Fibroblast of pulmonary artery (primary cell): ENCODE measurements around the gene GTF2H1.
"Not testable (repeated sequence)": the region's sequence is repeated elsewhere in the genome, so short reads cannot be mapped to it uniquely, and the experiment has no call there.

ENCODE experiments used
- DNase-seq: peaks from one replicate; pipeline ENCODE4 v3.0.0-alpha.2; 2010; ENCODE audit warnings: low read depth
- H3K4me3 ChIP-seq: replicated peaks from 2 replicates; pipeline ENCODE4 v1.5.1; 2011; ENCODE audit warnings: low read depth, mild to moderate bottlenecking, control low read depth, low read length, moderate library complexity
- TF ChIP-seq, protein P1 (sequence below): IDR thresholded peaks from 2 replicates; pipeline ENCODE4 v1.5.1; 2011; ENCODE audit warnings: mild to moderate bottlenecking, control low read depth, low read length, inconsistent platforms; ENCODE audit errors: missing control alignments

The GTF2H1 gene

DNA sequence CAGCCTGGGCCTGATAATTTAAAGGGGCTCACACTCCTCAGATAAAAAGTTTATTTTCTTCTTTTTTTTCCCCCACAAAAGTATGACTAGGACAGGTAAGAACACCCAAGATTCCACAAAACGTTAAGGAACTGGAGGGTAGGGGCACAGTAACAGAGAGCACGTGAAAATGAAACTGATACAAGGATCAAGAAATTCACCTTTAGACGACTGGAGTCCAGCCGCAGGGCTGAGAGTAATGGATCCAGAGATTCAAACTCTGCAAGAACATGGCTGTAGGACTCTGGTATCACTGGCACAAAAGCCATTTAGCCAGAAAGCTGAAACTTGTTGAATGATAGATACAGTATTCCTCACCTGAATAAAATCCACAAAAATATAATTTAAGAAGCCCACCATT lies 4.8 kb upstream of the GTF2H1 start:
- TF ChIP-seq, protein P1, sequence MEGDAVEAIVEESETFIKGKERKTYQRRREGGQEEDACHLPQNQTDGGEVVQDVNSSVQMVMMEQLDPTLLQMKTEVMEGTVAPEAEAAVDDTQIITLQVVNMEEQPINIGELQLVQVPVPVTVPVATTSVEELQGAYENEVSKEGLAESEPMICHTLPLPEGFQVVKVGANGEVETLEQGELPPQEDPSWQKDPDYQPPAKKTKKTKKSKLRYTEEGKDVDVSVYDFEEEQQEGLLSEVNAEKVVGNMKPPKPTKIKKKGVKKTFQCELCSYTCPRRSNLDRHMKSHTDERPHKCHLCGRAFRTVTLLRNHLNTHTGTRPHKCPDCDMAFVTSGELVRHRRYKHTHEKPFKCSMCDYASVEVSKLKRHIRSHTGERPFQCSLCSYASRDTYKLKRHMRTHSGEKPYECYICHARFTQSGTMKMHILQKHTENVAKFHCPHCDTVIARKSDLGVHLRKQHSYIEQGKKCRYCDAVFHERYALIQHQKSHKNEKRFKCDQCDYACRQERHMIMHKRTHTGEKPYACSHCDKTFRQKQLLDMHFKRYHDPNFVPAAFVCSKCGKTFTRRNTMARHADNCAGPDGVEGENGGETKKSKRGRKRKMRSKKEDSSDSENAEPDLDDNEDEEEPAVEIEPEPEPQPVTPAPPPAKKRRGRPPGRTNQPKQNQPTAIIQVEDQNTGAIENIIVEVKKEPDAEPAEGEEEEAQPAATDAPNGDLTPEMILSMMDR, result no peak
- no peak for DNase-seq
- H3K4me3 ChIP-seq, result no peak overlapping the region

DNA sequence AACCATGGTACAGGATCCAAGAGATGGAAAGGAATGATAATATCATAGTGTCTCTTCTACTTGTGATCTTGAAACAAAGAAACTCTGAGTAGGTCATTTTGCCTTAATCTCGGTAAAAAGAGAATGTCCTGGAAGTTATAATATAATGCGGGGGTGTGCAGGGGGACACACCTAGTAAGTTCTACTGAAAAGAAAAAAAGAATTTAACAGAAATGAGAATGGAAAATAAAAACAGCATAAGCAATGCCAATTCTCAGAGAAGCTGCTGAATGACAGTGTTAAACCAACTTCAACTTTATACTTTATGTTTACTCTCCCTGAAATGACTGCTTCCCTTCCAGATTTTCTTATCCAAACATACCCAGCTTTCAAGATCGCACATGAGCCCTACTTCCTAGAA lies 2.5 kb upstream of the GTF2H1 start:
- no peak overlapping the region for H3K4me3 ChIP-seq
- TF ChIP-seq, protein P1, result no peak
- DNase-seq, result no peak

DNA sequence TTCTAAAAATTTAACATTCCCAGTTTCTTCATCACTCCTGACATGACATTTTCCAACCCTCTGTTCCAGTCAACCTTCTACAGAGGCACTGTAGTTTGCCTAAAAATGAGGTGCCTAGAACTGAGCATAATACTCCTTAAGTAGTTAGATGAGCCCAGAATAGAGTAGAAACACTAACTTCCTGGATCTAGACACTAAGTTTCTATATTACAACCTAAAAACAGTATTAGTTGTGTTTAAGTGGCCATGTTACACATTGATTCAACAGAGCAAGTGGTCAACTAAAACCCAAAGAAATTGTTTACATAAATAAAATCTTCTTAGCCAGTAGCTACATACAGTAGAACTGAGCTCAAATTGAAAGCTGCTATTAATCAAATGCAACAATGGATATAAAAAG lies 1.8 kb upstream of the GTF2H1 start:
- TF ChIP-seq, protein P1, result no peak
- peak overlapping the region; percentile 71 for H3K4me3 ChIP-seq
- no peak for DNase-seq

DNA sequence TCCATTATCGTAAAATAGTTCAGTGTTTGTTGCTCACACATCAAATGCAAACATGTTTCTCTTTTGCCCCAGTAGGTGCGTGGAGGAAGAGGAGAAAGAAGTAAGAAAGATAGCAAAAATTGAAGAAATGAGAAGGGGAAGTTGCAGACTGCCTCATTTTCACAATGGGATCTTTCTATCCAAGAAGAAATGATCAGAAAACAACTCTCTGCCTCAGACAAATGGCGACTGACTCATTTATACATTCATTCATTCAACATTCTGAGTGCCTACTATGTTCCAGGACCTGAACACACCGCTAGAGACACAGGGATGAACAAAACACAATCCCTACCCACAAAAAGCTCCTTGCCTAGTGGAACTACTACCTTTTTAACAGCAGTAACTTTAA lies 794 bp upstream of the GTF2H1 start:
- TF ChIP-seq, protein P1, result no peak
- peak overlapping the region; percentile 71 for H3K4me3 ChIP-seq
- no peak for DNase-seq

DNA sequence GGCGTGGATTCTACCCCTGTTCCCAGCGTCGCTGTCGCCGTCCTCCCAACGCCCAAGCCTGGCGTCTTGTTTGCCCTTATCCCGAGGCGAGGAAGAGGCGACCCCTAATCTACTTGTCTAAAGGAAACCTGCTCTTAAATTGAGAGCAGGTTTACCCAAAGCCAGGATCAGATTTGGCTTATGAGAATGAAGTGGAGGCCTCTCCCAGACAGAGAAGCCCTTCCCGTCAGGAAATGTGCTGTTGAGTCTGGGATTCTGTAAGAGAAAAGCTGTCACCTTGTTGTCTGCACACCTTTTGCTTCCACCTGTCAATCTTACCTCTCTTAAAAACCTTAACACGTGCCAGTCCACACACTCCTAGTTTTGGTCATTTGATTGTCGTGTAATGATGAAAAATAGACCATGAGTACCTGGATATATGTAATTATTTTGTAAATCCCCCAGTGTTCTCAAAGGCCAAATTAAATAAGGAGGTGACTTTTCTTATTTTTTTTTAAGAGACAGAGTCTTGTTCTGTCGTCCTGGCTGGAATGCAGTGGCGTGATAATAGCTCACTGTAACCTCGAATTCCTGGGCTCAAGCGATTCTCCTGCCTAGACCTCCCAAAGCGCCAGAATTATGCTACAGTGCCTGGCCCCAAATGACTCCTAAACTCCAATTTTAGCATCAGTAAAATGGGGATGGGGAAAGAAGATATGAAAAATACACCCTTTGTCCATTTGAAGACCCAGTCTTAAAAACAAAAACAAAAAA lies 627 bp downstream of the GTF2H1 start:
- H3K4me3 ChIP-seq, result peak overlapping the region; percentile 71
- no peak for DNase-seq
- TF ChIP-seq, protein P1, result no peak

DNA sequence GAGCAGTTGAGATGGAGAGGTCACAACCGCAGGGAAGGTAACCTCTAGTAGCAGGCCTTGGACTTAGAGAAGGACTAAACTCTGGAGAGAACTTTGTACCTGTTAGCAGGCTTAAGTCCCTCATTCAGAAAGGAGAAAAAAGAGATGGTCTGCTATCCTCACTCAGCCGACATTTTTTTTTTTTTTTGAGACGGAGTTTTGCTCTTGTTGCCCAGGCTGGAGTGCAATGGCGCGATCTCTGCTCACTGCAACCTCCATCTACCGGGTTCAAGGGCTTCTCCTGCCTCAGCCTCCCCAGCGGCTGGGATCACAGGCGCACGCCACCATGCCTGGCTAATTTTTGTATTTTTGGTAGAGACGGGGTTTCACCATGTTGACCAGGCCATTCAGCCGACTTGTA lies 1.5 kb downstream of the GTF2H1 start:
- not testable (repeated sequence) for DNase-seq
- H3K4me3 ChIP-seq, result peak overlapping the region; percentile 71

DNA sequence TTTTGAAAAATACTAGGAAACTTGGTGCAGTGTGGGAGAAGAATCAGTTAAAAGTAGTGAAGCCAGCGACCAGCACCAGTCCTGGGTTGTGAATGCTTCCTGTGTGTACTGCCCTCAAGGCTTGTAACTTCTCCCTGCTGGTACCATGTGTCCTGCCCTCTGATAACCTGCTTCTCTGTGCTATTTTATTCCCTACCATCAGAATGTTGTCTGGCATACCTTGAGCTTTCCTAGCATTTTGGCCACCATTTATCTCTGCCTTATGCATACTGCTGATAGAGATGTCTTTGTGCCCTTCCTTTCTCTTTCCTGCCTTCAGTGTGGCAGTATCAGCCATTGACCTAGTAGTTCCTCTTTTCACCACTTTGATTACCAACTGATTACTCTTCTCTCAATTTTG lies 2.0 kb downstream of the GTF2H1 start:
- no peak for DNase-seq
- peak overlapping the region; percentile 71 for H3K4me3 ChIP-seq
- TF ChIP-seq, protein P1, result no peak
